ENCODE measurements around the gene HNRNPH3.

The HNRNPH3 gene

DNA sequence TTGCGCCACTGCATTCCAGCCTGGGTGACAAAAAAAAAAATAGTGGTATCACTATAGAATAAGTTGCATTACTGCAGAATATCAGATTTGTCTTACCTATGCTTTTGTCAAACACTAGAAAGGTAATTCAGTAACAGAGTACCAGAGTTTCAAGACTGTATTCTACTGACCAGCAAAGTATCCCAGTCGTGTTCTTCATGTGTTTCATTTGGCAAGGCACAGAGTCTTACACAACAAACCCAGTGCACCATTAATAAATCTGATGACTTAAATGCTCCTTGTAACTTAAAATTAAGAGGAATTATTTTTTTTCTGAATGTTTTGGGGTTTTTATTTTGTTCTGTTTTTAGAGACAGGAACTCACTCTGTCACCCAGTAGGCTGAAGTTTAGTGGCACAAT lies 35.3 kb downstream of the HNRNPH3 start:
- peaks cover 51 to 70% (median 59%) of the 10 kb centered on the region in 3 donors for H3K36me3 ChIP-seq
- no peak for DNase-seq
- peaks cover 0 to 6% (median 0%) of the 10 kb centered on the region in 3 donors for H3K9me3 ChIP-seq
- H3K27ac ChIP-seq, result no peak overlapping the region
- TF ChIP-seq, protein P1, sequence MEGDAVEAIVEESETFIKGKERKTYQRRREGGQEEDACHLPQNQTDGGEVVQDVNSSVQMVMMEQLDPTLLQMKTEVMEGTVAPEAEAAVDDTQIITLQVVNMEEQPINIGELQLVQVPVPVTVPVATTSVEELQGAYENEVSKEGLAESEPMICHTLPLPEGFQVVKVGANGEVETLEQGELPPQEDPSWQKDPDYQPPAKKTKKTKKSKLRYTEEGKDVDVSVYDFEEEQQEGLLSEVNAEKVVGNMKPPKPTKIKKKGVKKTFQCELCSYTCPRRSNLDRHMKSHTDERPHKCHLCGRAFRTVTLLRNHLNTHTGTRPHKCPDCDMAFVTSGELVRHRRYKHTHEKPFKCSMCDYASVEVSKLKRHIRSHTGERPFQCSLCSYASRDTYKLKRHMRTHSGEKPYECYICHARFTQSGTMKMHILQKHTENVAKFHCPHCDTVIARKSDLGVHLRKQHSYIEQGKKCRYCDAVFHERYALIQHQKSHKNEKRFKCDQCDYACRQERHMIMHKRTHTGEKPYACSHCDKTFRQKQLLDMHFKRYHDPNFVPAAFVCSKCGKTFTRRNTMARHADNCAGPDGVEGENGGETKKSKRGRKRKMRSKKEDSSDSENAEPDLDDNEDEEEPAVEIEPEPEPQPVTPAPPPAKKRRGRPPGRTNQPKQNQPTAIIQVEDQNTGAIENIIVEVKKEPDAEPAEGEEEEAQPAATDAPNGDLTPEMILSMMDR (IDR thresholded peaks at IDR 0.05), result no peak
- H3K4me3 ChIP-seq, result no peak overlapping the region
- H3K4me1 ChIP-seq, result no peaks in the 10 kb centered on the region
- intact Hi-C loops (cut with DNase I; ENCODE audit: low total_unique reads), result no loop called here
- no peaks in the 10 kb centered on the region for H3K27me3 ChIP-seq

DNA sequence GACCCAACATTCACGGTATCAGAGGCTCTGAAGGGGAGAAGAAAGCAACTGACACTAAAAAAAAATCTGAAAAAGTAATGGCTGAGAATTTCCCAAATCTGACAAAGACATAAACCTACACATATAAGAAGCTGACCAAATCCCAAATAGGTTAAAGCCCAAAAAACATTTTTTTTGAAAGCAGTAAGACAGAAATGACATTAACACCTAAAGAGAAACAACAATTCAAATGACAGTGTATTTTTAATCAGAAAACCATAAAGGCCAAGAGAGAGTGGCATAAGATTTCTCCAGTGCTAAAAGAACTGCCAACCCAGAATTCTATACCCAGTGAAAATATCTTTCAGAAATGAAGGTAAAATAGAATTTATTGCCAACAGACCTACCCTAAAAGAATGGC lies 39.7 kb downstream of the HNRNPH3 start:
- peaks cover 0 to 7% (median 0%) of the 10 kb centered on the region in 3 donors for H3K9me3 ChIP-seq
- intact Hi-C loops (cut with DNase I; ENCODE audit: low total_unique reads), result no loop called here
- H3K4me1 ChIP-seq, result no peaks in the 10 kb centered on the region
- H3K36me3 ChIP-seq, result peaks cover 66 to 83% (median 69%) of the 10 kb centered on the region in 3 donors
- H3K27me3 ChIP-seq, result no peaks in the 10 kb centered on the region
- TF ChIP-seq, protein P1 (IDR thresholded peaks at IDR 0.05), result no peak
- no peak overlapping the region for H3K27ac ChIP-seq
- no peak for DNase-seq
- no peak overlapping the region for H3K4me3 ChIP-seq

DNA sequence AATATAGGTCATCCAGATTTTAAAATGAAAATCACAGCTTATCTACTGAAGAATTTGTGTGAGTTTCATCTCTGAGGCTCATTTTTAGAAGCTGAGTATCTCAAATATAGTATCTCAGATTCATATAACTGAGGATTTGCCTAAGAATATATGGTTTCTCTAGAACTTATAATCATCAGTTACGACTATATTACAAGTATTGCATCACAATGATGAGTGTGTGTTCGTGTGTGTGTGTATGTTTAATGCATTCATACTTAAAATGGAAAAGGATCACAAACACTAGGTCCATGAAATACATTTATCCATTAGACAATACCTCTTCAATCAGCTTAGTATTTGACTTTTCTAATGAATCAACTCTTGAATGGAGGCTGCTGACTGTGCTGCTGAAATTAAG lies 53.9 kb downstream of the HNRNPH3 start:
- Histone ChIP-seq H3K9me3 (no peaks in the 10 kb centered on the region), H3K27me3 (no peaks in the 10 kb centered on the region), H3K4me3 (no peak overlapping the region), H3K4me1 (no peaks in the 10 kb centered on the region), H3K36me3 (peaks cover 77 to 94% (median 81%) of the 10 kb centered on the region in 3 donors), H3K27ac (no peak overlapping the region)
- no peak for DNase-seq
- TF ChIP-seq, protein P1 (IDR thresholded peaks at IDR 0.05), result no peak
- intact Hi-C loops (cut with DNase I; ENCODE audit: low total_unique reads), result no loop called here
